Esophagus squamous epithelium (tissue), 4 donors: ENCODE measurements around the gene MSL1.

Experiments
- POLR2A ChIP-seq, 4 donors: fragments of 450-650 bp; IDR thresholded peaks; one replicate each; pipeline ENCODE4 v1.6.1; 2017; ENCODE audit warnings: antibody characterized with exemption in 4 of 4, mild to moderate bottlenecking in 4 of 4, moderate library complexity in 3 of 4
- TF ChIP-seq, protein P1 (sequence below), 6 experiments: fragments of 450-650 bp in 4 of 6; fragments of 200-600 bp in 2 of 6; sonication (generic) in 2 of 6; IDR thresholded peaks; one replicate each; pipeline ENCODE4 v1.5.1; 2016 to 2019; ENCODE audit warnings: antibody characterized with exemption in 6 of 6, mild to moderate bottlenecking in 4 of 6, moderate library complexity in 4 of 6

DNA sequence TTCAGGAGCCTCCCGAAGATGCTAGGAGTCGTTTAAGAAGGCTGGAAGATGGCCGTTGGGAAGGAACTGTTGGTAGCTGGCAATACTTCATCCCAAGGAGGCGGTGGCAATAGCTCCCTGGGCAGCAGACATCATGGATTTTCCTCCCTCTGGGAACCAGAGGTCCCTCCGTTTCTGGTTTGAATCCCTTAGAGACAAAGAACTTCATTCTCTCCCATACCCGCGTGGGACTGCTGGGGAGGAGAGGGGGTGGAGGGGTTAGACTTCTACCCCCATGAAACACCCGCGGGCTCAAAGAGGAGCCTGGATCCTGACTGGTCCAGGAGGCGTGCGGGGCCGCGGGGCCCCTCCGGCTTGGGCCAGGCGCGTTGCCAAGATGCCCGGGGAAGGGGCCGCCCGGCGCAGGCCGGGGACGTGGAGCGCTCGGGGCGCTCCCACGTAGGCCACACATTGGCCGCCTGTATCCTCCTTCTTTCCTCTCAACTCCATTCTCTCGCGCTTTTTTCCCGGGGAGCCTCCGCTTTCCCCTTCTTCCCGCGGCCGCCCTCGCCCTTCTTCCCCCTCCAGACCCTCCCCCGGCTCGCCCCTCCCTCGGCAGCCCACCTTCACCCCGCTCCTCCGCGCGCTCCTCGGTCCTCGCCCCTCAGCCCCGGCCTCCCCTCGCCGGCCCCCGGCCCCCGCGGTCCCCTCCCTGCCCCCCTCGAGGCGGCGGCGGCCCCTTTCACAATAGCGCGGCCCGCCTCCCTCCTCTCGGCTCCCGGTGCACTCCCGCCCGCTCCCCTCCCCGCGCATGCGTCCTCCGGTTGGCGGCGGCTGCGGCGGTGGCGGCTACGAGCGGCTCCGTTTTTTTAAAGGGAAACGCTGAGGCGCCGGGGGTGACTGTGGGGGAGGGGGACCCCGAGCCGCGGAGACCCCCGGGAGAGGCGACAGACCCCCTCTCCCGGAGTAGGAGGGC lies at the start of gene MSL1:
- TF ChIP-seq, protein P1, sequence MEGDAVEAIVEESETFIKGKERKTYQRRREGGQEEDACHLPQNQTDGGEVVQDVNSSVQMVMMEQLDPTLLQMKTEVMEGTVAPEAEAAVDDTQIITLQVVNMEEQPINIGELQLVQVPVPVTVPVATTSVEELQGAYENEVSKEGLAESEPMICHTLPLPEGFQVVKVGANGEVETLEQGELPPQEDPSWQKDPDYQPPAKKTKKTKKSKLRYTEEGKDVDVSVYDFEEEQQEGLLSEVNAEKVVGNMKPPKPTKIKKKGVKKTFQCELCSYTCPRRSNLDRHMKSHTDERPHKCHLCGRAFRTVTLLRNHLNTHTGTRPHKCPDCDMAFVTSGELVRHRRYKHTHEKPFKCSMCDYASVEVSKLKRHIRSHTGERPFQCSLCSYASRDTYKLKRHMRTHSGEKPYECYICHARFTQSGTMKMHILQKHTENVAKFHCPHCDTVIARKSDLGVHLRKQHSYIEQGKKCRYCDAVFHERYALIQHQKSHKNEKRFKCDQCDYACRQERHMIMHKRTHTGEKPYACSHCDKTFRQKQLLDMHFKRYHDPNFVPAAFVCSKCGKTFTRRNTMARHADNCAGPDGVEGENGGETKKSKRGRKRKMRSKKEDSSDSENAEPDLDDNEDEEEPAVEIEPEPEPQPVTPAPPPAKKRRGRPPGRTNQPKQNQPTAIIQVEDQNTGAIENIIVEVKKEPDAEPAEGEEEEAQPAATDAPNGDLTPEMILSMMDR (IDR thresholded peaks at IDR 0.05) = no peak
- peak in 2 of 4 donors; percentile 50 to 80 for TF ChIP-seq POLR2A (IDR thresholded peaks at IDR 0.05)
